Hematopoietic multipotent progenitor cell treated with erythropoietin and hydrocortisone succinate and interleukin-3 and kit ligand, for 8 days (in vitro differentiated cells): ENCODE measurements around the gene STOX1.
"Not testable (repeated sequence)": the region's sequence is repeated elsewhere in the genome, so short reads cannot be mapped to it uniquely, and the experiment has no call there.

Source experiments
- DNase-seq: peaks from one replicate; pipeline ENCODE4 v3.0.0-alpha.2; 2015

Gene STOX1

DNA sequence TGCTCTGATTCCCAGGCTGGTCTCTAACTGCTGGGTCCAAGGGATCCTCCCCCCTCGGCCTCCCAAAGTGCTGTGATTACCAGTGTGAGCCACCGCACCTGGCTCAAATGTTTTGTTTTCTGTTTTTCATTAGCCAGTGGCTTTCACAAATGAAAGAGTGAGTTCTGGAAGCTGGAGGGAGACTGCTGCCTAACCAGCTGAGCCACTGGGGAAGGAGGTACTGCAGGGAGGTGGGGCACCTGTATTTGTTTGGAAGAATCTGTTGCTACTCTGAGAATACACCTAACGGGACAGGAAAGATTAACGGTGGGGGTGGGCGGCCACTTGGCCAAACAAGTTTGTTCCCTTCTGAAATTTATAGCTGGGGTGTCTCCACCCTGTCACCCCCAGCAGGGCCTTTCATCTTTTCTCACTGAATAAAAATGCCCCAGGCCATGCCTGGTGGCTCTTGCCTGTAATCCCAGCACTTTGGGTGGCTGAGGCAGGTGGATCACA, 4.7 kb downstream of the STOX1 start:
- no peak for DNase-seq

DNA sequence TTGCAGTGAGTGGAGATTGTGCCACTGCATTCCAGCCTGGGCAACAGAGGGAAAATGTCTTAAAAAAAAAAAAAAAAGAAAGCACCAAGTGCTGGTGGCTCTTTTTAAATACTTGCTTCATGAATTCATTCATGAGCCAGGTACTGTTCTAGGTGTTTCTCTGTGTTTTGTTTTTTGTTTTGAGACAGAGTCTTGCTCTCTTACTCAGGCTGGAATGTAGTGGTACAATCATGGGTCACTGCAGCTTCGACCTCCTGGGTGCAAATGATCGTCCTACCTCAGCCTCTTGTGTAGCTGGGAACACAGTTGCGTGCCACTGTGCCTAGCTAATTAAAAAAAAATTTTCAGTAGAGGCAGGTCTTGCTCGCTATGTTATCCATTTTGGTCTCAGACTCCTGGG, 5.3 kb downstream of the STOX1 start:
- no peak for DNase-seq

DNA sequence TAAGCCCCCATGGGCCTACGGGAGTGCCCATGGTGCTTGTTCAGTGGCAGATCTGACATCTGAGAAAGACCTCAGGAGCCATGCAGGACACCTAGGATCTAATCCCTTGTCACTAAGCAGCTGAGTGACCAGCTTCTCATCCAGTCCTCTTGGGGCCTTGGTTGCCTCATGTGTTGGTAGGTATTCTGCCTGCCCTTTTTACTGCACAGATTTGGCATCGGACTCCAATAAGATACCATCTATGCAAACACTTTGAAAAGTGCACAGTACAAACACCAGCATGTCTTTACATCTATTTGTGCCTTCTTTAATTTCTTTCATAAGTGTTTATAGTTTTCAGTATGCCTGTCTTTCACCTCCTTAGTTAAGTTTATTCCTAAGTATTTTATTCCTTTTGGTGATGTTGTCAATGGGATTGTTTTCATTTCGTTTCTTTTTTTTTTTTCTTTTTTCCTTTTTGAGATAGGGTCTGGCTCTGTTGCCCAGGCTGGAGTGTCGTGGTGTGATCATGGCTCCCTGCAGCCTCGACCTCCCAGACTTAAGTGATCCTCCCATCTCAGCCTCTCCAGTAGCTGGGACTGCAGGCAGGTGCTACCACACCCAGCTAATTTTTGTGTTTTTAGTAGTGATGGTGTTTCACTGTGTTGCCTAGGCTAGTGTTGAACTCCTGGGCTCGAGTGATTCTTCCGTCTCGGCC, 10.4 kb downstream of the STOX1 start:
- no peak for DNase-seq

DNA sequence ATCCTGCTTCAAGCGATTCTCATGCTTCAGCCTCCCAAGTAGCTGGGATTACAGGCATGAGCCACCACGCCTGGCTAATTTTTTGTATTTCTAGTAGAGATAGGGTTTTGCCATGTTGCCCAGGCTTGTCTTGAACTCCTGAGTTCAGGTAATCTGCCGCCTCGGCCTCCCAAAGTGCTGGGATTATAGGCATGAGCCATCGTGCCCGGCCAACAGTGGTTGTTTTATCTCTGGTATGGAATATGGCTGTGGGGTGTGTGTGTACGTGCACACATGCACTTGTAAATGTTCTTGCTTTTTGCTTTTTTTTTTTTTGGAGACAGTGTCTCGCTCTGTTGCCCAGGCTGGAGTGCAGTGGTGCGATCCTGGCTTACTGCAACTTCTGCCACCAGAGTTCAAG, 13.3 kb downstream of the STOX1 start:
- not testable (repeated sequence) for DNase-seq

DNA sequence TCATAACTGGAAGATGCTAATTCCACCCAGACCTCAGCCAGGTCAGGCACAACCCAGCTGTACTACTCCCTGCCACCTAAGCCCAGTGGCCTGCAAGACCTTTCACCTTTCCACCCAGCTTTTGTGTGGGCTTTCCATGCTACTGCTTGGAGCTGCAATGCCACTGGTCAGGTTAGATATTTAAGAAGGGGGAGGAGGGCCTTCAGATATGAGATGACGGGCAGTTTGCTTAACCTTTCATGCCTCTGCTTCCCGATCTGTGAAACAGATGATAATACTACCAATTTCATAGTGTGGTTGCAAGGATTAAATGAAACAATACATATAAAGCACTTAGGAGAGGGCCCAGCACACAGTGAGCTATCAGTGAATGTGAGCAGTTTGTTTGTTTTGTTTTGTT, 20.9 kb downstream of the STOX1 start:
- no peak for DNase-seq

DNA sequence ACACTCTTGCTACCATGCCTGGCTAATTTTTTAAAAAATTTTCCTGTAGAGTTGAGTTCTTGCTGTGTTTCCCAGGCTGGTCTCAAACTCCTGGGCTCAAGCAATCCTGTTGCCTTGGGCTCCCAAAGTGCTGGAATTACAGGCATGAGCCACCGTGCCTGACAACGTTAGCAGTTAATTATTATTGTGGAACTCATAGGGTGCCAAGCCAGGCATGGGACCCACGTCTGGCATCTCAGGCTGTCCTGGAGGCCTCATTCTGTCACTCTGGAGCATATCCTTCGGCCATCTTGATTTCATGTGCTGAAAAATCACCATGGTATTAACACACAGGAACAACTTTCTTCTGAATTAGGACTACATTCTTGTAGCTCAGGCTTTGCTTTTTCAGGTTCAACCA, 21.5 kb downstream of the STOX1 start:
- no peak for DNase-seq

DNA sequence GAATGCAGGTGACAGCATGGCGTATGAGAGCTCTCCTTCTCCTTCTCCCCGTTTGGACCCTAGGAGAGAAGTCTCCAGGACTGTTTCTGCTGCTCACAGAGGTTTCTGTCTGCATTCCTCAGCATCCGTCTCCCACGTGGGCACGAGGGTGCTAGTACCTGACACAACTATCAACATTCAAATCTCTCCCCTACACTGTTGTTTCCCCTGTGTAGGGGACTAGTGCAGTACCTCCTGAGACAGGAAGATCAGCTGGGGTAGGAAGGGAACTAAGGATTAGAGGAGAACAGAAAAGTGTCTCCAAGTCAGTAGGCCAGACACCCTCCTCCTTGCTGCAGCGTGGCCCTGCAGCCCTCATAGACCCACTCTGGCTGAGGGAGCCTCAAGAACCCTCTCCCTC, 29.0 kb downstream of the STOX1 start:
- no peak for DNase-seq

DNA sequence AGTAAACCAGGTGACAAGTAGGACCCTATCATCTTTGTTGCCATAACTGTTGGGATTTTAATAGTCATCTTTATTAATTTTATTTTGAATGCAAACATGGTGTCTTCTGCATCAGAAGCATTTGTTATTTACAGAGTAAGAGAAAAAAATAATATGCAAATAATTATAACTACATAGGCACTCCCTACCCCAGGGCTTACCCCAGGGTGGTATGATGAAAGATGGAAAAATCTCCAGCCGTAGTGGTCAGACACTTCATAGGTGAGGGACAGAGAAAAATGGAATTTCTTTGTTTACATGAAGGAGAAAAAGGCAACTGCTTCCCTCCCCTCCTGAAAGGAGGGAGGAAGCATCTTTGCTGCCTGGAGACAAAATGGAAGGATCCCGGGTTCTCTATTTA, 29.7 kb downstream of the STOX1 start:
- no peak for DNase-seq

DNA sequence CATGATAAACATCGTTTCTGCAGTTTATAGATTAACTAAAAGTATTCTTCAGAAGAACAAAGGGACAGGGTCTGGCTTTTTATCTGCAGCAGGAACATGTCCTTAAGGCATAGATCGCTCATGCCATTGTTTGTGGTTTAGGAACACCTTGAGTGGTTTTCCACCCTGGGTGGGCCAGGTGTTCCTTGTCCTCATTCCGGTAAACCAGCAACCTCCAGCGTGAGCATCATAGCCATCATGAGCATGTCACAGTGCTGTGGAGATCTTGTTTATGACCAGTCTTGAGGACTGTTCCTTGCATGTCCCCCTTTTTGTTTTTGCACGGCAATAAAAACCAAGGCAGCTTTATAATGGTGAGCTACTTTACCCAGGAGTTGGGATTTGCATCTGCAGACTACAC, 33.9 kb downstream of the STOX1 start:
- no peak for DNase-seq

DNA sequence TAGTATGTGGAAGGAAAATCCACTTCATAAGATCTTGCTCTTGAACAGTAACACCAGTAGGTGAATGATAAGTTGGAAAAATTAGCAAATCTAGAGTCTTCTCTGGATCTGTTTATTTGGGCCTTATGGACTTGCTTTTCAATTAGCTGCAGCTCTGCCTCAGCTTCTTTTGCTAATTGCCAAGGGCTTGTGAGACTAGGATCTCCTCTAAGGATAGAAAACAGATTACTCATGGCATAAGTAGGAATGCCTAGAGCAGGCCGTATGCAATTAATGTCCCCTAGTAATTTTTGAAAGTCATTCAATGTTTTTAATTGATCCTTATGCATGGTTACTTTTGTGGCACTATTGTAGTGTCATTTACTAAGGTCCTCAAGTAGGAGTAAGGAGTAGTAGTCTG, 37.3 kb downstream of the STOX1 start:
- DNase-seq = no peak

DNA sequence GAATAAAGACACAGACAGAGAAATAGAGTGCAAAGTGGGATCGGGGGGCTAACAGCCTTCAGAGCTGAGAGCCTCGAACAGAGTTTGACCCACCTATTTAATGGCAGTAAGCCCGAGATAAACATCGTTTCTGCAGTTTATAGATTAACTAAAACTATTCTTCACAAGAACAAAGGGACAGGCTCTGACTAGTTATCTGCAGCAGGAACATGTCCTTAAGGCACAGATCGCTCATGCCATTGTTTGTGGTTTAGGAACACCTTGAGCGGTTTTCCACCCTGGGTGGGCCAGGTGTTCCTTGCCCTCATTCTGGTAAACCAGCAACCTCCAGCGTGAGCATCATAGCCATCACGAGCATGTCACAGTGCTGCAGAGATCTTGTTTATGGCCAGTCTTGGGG, 40.8 kb downstream of the STOX1 start:
- DNase-seq = not testable (repeated sequence)

DNA sequence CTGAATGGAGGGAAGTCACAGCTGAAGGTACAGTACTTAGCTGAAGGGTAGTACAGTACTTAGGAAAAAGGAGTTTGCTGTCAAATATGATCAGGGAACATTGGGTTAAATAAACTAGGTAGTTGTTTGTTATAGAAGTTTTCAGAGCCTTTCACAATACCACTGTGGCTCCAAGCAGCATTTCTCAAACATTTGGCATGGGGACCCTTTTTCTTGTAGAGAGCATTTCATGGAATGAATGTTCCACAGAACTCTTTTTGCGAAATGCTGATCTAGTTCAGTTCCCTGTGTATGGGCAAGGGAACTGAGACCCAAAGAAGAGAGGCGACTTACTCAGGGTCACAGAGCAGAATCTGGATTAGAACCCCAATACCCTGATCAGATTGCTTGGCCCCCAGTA, 42.3 kb downstream of the STOX1 start:
- no peak for DNase-seq

DNA sequence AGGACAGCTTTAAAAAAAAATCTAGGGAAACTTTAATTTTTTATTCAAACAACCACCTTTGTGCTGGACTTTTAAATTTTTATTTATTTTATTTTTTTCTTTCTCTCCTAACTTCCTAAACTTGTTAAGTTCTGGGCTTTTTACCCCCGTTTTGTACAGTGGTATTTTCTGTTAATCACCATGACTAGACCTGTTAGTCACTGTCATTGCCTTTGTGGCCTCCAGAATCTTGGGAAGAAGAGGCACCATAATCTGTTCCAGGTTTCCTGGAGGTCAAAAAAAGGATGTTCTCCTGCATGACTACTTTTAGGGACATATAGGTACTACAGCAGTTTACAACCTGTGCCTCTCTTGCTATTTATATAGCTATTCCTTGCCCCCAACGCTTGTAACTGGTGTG, 42.7 kb downstream of the STOX1 start:
- no peak for DNase-seq

DNA sequence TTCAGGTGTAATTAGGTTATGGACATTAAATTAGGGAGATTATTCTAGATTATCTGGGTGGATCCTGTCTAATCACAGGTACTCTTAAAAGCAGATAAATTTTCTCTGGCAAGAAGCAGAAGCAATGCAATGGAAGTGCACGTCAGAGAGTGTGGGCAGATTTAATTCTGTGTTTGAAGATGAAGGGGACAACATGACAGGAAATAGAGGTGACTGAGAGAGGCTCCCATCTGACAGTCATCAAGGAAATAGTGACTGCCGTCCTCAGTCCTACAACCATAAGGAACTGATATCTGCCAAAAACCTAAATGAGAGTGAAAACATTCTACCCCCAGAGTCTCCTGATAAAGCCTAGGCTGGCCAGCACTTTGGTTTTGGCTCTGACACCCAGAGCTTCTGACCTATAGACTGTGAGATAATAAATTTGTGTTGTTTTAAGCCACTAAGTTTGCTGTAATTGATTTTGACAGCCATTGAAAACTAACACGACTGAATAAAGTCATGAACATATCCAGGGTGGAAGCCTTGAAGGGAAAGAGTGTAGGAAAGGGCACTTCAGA, 43.3 kb downstream of the STOX1 start:
- no peak for DNase-seq

DNA sequence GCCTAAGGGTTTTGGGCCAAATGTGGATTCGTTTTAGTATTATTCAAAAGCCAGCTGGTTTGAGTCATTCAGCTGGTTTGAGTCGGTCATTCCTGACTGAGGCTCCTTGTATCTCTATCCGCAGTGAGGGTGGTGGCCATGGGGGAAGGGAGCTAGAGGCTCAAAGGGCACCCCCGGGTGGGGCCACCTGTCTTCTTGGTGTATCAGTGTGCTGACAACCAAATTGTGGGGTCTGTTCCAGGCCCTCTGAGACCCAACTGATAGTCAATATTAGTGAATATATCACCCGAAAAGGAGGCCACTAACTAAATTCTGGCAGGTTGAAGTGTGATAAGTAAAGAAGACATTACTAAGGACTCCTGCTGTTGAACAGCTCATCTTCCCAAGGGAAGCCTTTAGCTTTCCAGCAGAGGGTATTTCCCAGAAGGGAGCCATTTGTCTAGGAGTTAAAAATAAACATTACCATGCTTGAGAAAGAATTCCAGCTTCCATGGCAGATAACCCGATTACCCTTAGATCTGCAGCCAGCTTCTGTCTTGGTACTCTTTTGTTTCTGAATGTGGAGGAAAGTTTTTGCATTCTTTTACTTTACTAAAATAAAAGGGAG, 43.9 kb downstream of the STOX1 start:
- DNase-seq = peak; percentile 7

DNA sequence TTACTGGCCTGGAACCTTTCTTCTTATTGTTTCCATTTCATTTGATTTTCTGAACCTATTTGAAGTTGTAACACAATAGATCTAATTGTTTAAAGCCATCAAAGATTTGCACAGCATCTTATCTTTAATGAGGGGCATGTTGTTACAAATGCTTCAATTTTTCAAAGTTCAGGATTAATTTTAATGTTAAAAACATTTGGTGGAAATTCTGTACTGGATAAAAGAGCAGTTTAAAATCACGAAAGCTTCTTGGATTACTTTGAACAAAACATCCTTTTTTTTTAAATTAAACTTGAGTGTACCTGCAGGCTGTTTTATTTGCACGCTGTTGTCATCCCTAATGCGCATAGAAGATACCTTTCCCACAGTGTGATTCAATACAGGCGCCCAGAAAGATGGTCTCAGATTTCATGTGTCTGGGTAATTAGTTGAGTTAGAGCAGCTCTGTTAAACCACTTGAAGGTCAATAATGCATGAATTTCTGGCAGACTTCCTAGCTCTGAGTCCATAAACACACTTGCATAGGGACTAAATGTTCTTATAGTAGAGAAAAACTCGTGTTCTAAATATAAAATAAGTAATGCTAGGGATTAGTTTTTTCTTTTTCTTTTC, 44.5 kb downstream of the STOX1 start:
- no peak for DNase-seq

DNA sequence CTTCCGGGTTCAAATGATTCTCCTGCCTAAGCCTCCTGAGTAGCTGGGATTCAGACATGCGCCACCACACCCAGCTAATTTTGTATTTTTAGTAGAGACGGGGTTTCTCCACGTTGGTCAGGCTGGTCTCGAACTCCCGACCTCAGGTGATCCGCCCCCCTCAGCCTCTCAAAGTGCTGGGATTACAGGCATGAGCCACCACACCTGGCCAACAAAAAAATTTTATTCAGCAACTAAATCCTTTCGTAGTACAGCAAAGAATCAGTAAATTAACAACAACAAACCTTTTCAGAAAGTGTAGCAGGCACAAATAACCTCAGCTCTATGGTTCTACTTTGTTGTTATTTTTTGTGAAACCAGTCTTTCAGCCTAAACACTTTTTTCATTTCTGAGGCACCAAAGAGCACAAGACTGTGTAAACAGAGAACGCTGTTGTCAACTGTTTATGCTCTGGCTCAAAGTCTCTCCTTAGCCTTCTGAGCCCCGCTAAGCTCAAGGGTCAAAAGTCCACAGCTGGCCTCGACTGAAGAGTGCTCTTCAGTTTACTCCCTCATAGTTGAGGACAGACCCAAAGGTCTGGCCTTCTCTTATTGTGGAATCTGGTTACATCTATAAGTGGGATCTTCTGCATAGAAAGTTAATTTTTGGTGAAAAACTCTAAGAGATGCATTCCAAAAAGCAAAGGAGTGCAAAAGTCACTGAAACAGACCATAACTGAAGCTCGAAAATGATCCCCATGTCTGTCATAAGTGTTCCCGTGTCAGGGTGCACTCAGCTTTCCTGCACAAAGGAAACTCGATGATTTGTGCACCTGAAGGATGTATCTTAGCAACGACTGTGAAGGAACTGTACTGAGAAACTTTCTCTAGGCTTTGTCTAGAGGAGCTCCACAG, 49.2 kb downstream of the STOX1 start:
- no peak for DNase-seq

DNA sequence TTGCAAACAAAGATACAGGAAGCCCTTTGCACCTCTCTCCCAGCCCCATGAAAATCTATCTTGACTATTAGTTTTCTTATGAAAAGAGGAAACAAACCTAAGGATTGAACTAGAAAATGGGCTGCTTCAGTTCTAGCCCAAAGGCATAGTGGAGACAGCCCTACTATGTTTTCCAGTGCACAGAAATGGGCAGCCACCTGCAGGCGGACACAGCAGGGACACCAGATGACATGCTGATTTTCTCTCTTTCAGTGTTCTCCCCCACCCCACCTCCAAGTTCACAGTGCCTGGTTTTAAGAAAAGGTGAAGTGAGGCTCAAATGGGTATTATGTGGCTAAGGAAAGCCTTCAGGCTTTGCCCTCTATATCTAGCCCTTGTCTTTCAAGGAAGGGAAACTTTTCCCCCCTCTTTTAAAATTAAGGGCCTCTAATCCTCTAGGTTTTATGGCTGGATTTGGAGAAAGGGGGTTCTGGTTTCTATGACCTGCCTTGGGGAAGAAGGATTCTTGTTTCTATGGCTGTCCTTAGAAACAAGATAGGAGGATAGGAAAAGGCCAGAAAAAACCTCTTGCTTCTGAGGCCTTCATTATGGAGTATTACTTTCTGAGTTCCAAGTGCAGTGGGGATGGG, 50.3 kb downstream of the STOX1 start:
- no peak for DNase-seq

DNA sequence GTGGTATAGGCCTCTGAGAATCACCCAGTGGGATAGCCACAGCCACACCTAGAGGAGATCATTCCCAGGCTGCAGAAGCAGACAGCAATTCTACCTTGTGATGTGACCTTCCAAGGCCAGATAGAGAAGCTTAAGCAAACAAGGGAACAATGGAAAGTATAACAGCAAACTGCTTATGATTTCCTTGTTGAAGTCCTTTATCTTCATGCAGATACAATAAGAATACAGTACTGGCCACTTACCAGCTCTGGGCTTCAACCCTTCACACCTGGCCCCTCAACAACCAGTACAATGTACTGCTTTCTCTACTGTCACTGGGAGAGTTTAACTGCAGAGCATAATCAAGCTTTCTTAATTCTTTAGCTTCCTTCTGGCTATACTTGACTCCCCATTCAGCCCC, 51.2 kb downstream of the STOX1 start:
- no peak for DNase-seq

DNA sequence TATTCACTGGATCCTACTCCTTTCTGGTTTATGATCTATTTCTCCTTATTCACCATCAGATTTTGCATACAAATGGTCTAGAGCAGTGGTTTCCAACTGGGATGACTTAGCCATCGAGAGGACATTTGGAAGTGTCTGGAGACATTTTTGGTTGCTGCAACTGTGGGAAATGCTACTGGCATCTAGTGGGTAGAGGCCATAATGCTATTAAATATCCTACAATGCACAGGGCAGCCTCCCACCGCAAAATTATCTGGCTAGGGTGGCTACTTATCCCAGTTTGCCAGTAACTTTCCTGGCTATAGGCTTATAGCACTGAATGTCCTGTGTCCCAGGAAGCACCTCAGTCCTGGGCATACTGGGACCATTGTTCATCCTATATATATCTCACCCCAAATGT, 52.3 kb downstream of the STOX1 start:
- DNase-seq = no peak

DNA sequence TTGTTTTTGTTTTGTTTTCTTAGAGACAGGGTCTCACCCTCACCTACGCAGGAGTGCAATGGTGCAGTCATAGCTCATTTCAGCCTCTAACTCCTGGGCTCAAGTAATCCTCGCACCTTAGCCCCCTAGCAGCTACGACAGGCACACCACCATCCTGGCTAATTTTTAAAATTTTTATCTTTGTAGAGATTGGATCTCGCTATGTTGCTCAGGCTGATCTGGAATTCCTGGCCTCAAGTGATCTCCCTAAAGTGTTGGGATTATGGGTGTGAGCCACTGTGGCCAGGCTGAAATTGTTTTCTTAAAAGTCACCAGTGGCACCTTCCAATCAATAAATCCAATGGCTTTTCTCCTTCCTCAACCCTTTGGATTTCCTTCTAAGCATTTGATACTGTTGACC, 52.9 kb downstream of the STOX1 start:
- no peak for DNase-seq

DNA sequence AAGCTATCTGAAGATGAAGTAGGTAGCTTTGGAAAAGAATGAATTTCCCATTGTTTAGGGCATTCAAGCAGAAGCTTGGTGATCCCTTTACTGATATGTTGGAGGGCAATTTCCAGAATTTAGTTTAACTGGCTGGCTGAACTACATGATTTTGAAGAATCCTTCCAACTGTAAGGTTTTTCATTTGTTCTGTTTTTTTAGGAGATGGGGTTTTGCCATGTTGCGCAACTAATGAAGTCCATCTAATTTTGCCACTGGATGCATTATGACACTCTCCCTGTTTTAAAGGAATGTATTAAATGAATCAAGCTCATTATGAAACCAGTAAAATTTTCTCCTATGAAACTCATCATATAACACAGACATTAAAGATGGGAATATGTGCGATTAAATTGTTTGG, 67.7 kb downstream of the STOX1 start:
- no peak for DNase-seq

DNA sequence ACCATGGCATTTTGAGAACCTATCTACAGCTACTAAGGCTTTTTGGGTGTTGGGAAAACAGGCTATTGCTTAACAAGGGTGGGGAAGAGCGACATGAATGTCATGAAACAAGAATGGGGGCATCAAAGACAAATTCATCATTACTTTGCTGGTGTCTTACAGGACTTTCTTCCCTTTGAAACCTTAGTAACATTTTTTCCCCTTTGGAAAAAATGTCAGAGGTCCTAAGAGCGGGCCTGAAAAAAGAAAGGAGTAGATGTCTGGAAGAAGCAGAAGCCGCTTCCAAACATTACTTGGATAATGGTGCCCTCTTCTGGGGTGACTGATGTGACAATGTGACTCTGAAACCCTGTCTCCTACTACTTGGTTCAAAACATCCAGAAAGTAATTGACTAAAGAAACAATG, 70.0 kb downstream of the STOX1 start:
- DNase-seq = peak; percentile 75
